Fibroblast of the aortic adventitia (primary cell): ENCODE measurements around the gene CTSA. TPM values are rescaled to one million over a fixed set of nuclear protein-coding genes. Genes with fewer than 3 reads are reported as not detected.
"Not testable (repeated sequence)": the region's sequence is repeated elsewhere in the genome, so short reads cannot be mapped to it uniquely, and the experiment has no call there.

Experiments
- DNase-seq: peaks from one replicate; pipeline ENCODE4 v3.0.0-alpha.2; 2010; ENCODE audit warnings: low read depth
- H3K4me3 ChIP-seq: 2 replicates; pipeline ENCODE4 v1.5.1; 2011; ENCODE audit warnings: low read depth, mild to moderate bottlenecking, control low read depth, low read length, moderate library complexity
- total RNA-seq: library from RNA; depleted of rRNA; stranded (reverse); fragments of >200 nt; gene quantifications from 2 replicates; pipeline ENCODE4 v1.2.3, GENCODE V29; 2012; ENCODE audit warnings: low replicate concordance
- TF ChIP-seq, protein P1 (sequence below): IDR thresholded peaks from 2 replicates; pipeline ENCODE4 v1.5.1; 2011; ENCODE audit warnings: mild to moderate bottlenecking, low read length, control low read depth, inconsistent platforms; ENCODE audit not compliant: insufficient read depth

CTSA gene
- total RNA-seq, 1 donor: 166 TPM

DNA sequence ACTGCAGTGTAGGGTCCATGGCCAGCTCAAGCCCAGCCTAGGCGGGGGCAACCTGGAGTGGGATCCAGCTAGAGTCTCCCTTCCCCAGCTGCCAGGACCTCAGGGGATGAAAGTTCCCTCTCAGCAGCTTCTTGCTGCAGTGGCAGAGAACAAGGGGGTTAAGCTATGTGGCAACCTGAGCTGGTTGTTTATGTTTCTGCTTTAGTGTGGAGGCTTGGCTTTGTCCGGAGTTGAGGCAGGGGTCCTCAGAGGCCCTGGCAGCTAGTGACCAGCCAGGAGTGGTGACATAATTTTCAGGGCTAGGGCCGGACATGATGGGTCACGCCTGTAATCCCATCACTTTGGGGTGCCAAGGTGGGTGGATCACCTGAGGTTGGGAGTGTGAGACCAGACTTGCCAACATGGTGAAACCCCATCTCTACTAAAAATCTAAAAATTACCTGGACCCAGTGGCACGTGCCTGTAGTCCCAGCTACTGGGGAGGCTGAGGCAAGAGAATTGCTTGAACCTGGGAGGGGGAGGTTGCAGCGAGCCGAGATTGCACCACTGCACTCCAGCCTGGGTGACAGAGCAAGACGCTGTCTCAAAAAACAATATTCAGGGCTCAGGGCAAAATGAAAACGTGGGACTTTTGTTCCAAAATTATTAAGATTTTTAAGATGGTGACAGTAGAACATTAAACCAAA is 34.8 kb downstream of the CTSA start:
- TF ChIP-seq, protein P1, sequence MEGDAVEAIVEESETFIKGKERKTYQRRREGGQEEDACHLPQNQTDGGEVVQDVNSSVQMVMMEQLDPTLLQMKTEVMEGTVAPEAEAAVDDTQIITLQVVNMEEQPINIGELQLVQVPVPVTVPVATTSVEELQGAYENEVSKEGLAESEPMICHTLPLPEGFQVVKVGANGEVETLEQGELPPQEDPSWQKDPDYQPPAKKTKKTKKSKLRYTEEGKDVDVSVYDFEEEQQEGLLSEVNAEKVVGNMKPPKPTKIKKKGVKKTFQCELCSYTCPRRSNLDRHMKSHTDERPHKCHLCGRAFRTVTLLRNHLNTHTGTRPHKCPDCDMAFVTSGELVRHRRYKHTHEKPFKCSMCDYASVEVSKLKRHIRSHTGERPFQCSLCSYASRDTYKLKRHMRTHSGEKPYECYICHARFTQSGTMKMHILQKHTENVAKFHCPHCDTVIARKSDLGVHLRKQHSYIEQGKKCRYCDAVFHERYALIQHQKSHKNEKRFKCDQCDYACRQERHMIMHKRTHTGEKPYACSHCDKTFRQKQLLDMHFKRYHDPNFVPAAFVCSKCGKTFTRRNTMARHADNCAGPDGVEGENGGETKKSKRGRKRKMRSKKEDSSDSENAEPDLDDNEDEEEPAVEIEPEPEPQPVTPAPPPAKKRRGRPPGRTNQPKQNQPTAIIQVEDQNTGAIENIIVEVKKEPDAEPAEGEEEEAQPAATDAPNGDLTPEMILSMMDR: no peak
- H3K4me3 ChIP-seq: no peak overlapping the region
- DNase-seq: no peak

GRCh38 chr20:45926731-45927070 is 35.6 kb downstream of the CTSA start:
- TF ChIP-seq, protein P1: no peak
- DNase-seq: no peak
- no peak overlapping the region for H3K4me3 ChIP-seq

DNA sequence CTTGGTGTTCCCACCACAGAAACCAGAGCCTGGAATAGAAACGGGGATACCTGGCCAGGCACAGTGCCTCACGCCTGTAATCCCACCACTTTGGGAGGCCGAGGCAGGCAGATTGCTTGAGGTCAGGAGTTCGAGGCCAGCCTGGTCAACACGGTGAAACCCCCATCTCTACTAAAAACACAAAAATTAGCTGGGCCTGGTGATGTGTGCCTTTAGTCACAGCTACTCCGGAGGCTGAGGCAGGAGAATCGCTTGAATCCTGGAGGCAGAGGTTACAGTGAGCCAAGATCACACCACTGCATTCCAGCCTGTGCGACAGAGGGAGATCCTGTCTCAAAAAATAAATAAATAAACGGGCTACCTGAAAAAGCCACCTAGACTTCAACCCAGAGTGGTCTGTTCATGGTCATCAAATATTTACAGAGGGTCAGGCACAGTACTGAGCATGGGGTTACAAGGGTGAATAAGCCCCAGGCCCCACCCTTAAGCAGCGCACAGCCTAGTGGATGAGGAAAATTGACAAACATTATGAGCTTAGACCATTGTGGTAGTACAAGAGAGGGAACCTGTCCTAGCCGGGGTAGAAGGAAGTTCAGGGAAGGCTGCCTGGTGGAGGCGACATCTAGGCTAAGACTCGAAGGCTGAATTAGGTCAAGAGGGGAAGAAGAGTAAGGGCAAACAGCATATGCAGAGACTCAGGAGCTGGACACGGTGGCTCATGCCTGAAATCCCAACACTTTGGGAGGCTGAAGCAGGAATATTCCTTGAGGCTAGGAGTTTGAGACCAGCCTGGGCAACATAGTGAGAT is 36.1 kb downstream of the CTSA start:
- no peak overlapping the region for H3K4me3 ChIP-seq
- DNase-seq: no peak
- TF ChIP-seq, protein P1: no peak

- H3K4me3 ChIP-seq, DNase-seq: not testable (repeated sequence)
Observed at GRCh38 chr20:45931680-45932079, 40.5 kb downstream of the CTSA start.

- TF ChIP-seq, protein P1: peak; percentile 34
- peak; percentile 67 for DNase-seq
- peak overlapping the region; percentile 95 for H3K4me3 ChIP-seq
Observed at GRCh38 chr20:45933266-45934045, 42.3 kb downstream of the CTSA start.

DNA sequence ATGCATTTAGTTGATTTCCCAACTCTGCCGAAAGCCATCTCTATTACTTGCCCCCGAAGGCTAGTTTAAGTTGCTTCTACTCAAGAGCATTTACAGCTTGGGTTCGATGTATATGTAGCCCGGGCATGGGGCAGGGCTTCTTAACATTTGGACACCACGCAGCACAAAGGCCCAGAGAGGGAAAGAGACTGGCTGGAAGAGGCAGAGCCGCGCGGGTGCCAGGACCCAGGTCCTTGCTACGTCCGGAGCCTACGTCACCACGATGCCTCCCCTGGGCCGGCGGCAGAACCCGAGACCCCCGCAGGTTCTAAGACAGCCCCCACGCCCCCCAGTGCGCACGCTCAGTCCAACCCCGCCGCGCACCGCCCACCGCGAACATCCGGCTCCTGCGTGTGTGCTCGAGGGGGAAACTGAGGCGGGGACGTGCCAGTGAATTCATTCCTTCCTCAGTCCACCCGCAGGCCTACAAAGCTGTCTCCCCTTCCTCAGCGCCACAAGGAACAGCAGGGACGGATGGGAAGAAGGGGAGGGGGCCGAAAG is 43.0 kb downstream of the CTSA start:
- H3K4me3 ChIP-seq: peak overlapping the region; percentile 95
- DNase-seq: peak; percentile 48
- TF ChIP-seq, protein P1: no peak
